Colonic mucosa (tissue), 4 donors: Measurements from ENCODE around the gene WDR5B. TPM values are rescaled to one million over a fixed set of nuclear protein-coding genes. Genes with fewer than 3 reads are reported as not detected.
"Not testable (repeated sequence)": the region's sequence is repeated elsewhere in the genome, so short reads cannot be mapped to it uniquely, and the experiment has no call there.

Experiments used
- DNase-seq: peaks from one replicate; pipeline ENCODE4 v3.0.0-alpha.2; 2020
- H3K27ac ChIP-seq: fragments of 200-600 bp; one replicate; pipeline ENCODE4 v1.8.0; 2021
- H3K27me3 ChIP-seq: fragments of 200-600 bp; one replicate; pipeline ENCODE4 v1.8.0; 2021
- H3K36me3 ChIP-seq: fragments of 200-600 bp; one replicate; pipeline ENCODE4 v1.8.0; 2021
- H3K4me1 ChIP-seq: fragments of 200-600 bp; one replicate; pipeline ENCODE4 v1.8.0; 2021; ENCODE audit warnings: mild to moderate bottlenecking
- H3K4me3 ChIP-seq: fragments of 200-600 bp; one replicate; pipeline ENCODE4 v1.8.0; 2021
- H3K9ac ChIP-seq, 2 donors: one replicate each; pipeline ENCODE4 v1.7.0; 2013; ENCODE audit warnings: control low read depth in 2 of 2, low read depth in 2 of 2, low read length in 2 of 2
- H3K9me3 ChIP-seq: fragments of 200-600 bp; one replicate; pipeline ENCODE4 v1.8.0; 2021
- intact Hi-C: fragments of 100-400 bp; cut with DNase I; formaldehyde crosslinking; loops from one replicate; pipeline ENCODE4 v1.14.1; 2022
- total RNA-seq, 2 donors: library from RNA; stranded (reverse); fragmentation: NEBNext Ultra II Directional in 1 of 2; extraction: Animal tissue kit (Norgen Biotek cat#: 25700) in 1 of 2; gene quantifications; one replicate each; pipeline ENCODE4 v1.2.1, GENCODE V29; 2021
- TF ChIP-seq, protein P1 (sequence below): fragments of 200-600 bp; IDR thresholded peaks from one replicate; pipeline ENCODE4 v1.8.0; 2022; ENCODE audit warnings: antibody characterized with exemption, mild to moderate bottlenecking
- donor health status: healthy.
- donor health status: DM: no; HTN: no; CAD: no.
- donor health status: DM: no; HTN: no; CAD: no.

The WDR5B gene
- total RNA-seq, 2 donors from 2014 or later = 1.9 to 3.6 TPM

DNA sequence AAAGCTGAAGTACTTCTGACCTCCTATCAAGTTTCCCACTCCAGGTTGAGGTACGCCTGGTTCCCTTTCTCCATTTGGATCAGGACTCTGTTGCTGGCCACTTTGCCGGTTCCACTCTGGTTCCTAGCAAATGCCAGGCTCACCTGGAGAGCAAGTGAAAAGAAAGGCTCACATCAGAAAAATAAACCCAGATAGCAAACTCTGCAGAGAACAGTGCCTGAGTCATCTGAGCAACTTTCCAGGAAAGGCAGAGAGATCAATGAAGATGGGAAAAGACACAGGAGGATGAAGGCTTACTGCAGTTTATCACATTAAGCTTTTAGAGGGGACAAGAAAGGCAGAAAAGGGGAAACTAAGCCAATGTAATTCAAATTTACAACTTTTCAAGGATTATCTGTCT is 41.8 kb upstream of the WDR5B start:
- intact Hi-C loops = loop anchor here (10.0 kb wide), 1 partner anchor 227 kb away; the partner anchor contains the start of gene PARP14
- DNase-seq = no peak

DNA sequence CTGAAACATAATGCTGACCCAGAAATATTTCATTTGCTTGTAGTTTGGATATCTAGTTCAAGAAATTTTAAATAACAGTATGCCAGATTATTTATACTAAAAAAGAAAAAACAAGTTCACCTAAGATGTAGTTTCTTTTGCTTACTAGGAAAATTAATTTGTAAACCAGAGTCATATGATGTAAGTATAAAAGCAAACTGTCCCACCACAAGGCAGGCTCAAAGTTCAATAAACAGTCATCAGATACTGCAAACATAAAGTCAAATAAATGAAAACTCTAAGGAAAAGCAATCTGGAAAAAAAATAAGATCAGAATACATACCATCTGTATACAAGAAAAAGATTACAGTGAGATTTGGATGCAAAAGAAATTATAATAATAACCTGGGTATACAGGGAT is 40.2 kb upstream of the WDR5B start:
- no peak for DNase-seq
- intact Hi-C loops = loop anchor here (10.0 kb wide), 1 partner anchor 229 kb away; the partner anchor contains the start of gene PARP14
- H3K27me3 ChIP-seq = no peaks in the 10 kb centered on the region
- no peaks in the 10 kb centered on the region for H3K36me3 ChIP-seq
- H3K9me3 ChIP-seq = no peaks in the 10 kb centered on the region
- no peak overlapping the region for H3K4me3 ChIP-seq
- no peaks in the 10 kb centered on the region for H3K4me1 ChIP-seq
- H3K27ac ChIP-seq = no peak overlapping the region
- TF ChIP-seq, protein P1, sequence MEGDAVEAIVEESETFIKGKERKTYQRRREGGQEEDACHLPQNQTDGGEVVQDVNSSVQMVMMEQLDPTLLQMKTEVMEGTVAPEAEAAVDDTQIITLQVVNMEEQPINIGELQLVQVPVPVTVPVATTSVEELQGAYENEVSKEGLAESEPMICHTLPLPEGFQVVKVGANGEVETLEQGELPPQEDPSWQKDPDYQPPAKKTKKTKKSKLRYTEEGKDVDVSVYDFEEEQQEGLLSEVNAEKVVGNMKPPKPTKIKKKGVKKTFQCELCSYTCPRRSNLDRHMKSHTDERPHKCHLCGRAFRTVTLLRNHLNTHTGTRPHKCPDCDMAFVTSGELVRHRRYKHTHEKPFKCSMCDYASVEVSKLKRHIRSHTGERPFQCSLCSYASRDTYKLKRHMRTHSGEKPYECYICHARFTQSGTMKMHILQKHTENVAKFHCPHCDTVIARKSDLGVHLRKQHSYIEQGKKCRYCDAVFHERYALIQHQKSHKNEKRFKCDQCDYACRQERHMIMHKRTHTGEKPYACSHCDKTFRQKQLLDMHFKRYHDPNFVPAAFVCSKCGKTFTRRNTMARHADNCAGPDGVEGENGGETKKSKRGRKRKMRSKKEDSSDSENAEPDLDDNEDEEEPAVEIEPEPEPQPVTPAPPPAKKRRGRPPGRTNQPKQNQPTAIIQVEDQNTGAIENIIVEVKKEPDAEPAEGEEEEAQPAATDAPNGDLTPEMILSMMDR = no peak
- no peak overlapping the region for H3K9ac ChIP-seq

More for the DNA sequence above, 41.8 kb upstream of the WDR5B start:
- H3K9me3 ChIP-seq = no peaks in the 10 kb centered on the region
- no peaks in the 10 kb centered on the region for H3K4me1 ChIP-seq
- no peak overlapping the region for H3K4me3 ChIP-seq
- no peak overlapping the region for H3K27ac ChIP-seq
- no peak overlapping the region for H3K9ac ChIP-seq
- H3K36me3 ChIP-seq = no peaks in the 10 kb centered on the region
- TF ChIP-seq, protein P1 = no peak
- H3K27me3 ChIP-seq = no peaks in the 10 kb centered on the region

DNA sequence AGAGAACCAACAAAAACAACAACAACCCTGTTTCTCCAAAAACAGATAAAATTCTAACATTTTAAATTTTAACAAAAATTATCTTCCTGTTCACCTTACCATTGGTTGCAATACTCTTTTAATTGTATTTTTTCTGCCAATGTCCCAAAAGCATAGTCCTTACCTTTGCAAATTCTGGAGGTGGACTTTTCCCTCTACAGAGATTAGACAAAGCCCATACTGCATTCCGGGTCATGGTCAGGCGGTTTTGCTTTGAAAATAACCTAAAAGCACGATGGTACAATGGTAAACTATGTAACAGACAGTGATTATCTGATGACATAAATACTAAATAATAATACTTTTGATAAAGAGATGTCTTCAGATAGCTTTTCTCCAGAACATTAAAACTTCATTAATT is 35.5 kb upstream of the WDR5B start:
- intact Hi-C loops = loop anchor here (10.0 kb wide), 1 partner anchor 233 kb away; the partner anchor contains the start of gene PARP14
- no peak for DNase-seq
- peaks cover 10% of the 10 kb centered on the region for H3K36me3 ChIP-seq

DNA sequence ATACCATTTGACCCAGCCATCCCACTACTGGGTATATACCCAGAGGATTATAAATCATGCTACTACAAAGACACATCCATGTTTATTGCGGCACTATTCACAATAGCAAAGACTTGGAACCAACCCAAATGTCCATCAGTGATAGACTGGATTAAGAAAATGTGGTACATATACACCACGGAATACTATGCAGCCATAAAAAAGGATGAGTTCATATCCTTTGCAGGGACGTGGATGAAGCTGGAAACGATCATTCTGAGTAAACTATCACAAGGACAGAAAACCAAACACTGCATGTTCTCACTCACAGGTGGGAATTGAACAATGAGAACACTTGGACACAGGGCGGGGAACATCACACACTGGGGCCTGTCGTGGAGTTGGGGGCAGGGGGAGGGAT is 32.4 kb upstream of the WDR5B start:
- H3K36me3 ChIP-seq = peaks cover 12% of the 10 kb centered on the region
- not testable (repeated sequence) for H3K9ac ChIP-seq

More for the DNA sequence above, 35.5 kb upstream of the WDR5B start:
- no peaks in the 10 kb centered on the region for H3K27me3 ChIP-seq
- H3K4me1 ChIP-seq = no peaks in the 10 kb centered on the region
- H3K9me3 ChIP-seq = no peaks in the 10 kb centered on the region
- no peak overlapping the region for H3K9ac ChIP-seq
- H3K4me3 ChIP-seq = no peak overlapping the region
- H3K27ac ChIP-seq = no peak overlapping the region
- TF ChIP-seq, protein P1 = no peak

DNA sequence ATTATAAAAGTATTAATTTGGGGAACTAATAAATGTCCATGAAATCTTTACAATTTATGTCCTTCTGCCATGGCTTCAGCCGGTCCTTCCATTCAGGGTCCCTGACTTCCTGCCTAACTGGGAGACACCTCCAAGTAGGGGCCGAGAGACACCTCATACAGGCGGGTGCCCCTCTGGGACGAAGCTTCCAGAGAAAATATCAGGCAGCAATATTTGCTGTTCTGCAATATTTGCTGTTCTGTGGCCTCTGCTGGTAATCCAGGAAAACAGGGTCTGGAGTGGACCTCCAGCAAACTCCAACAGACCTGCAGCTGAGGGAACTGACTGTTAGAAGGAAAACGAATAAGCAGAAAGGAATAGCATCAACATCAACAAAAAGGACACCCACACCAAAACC is 28.6 kb upstream of the WDR5B start:
- H3K27ac ChIP-seq, H3K27me3 ChIP-seq, H3K4me3 ChIP-seq, H3K4me1 ChIP-seq, DNase-seq, H3K9ac ChIP-seq, intact Hi-C loops, H3K9me3 ChIP-seq: not testable (repeated sequence)
- H3K36me3 ChIP-seq = peaks cover 22% of the 10 kb centered on the region

More for the DNA sequence above, 32.4 kb upstream of the WDR5B start:
- H3K4me3 ChIP-seq, intact Hi-C loops, DNase-seq, H3K4me1 ChIP-seq, H3K27me3 ChIP-seq, H3K27ac ChIP-seq, H3K9me3 ChIP-seq: not testable (repeated sequence)

DNA sequence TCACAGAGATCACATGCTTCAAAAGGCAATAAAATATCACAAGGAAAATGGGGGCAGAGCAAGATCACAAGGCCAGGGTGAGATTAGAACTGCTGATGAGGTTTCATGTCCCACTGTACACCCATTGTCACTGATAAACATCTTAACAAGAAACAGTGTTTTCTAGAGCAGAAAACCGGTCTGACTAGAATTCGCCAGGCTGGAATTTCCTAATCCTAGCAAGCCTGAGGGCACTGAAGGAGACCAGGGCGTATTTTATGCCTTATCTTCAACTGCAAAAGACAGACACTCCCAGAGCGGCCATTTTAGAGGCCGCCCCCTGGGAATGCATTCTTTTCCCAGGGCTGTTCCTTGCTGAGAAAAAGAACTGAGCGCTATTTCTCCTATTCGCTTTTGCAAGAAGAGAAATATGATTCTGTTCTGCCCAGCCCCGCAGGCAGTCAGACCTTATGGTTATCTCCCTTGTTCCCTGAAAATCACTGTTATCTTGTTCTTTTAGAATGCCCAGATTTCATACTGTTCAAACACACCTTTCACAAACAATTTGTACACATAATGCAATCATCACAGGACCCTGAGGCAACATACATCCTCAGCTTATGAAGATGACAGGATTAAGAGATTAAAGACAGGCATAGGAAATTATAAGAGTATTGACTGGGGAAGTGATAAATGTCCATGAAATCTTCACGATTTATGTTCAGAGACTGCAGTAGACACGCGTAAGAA is 28.1 kb upstream of the WDR5B start:
- peaks cover 21% of the 10 kb centered on the region for H3K36me3 ChIP-seq
- H3K9ac ChIP-seq, H3K27ac ChIP-seq, H3K9me3 ChIP-seq, H3K4me3 ChIP-seq, intact Hi-C loops, H3K4me1 ChIP-seq, H3K27me3 ChIP-seq, DNase-seq: not testable (repeated sequence)

DNA sequence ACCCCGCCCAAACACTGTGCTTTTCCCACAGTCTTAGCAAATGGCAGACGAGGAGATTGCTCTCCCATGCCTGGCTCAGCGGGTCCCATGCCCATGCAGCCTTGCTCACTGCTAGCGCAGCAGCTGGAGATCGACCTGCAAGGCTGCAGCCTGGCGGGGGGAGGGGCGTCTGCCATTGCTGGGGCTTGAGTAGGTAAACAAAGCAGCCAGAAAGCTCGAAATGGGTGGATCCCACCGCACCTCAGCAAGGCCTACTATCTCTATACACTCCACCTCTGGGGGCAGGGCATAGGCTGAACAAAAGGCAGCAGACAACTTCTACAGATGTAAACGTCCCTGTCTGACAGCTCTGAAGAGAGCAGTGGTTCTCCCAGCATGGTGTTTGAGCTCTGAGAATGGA is 27.2 kb upstream of the WDR5B start:
- TF ChIP-seq, protein P1 = no peak
- Histone ChIP-seq H3K9me3 (no peaks in the 10 kb centered on the region), H3K4me1 (no peaks in the 10 kb centered on the region), H3K27ac (no peak overlapping the region), H3K36me3 (peaks cover 16% of the 10 kb centered on the region), H3K4me3 (no peak overlapping the region), H3K9ac (no peak overlapping the region), H3K27me3 (no peaks in the 10 kb centered on the region)
- intact Hi-C loops = no loop called here
- DNase-seq = no peak
